OCI-LY1 (cell line): ENCODE measurements around the gene CHD5.

ENCODE experiments used
- H2AFZ ChIP-seq: fragments of 200-600 bp; sonication (generic), shearing (Covaris generic); 2 replicates; pipeline ENCODE4 v1.6.0; 2014; ENCODE audit warnings: antibody characterized with exemption, mild to moderate bottlenecking, low read length
- H3F3A ChIP-seq: fragments of 200-600 bp; sonication (generic), shearing (Covaris generic); 2 replicates; pipeline ENCODE4 v1.6.0; 2014; ENCODE audit warnings: mild to moderate bottlenecking, antibody characterized with exemption, low read length, moderate library complexity; ENCODE audit not compliant: insufficient read depth
- H3K27ac ChIP-seq: fragments of 200-600 bp; sonication (generic); 2 replicates; pipeline ENCODE4 v1.5.1; 2014; ENCODE audit warnings: low read length, mixed run types, mild to moderate bottlenecking, low read depth; ENCODE audit not compliant: poor library complexity, severe bottlenecking
- H3K27me3 ChIP-seq: fragments of 200-600 bp; sonication (generic); 2 replicates; pipeline ENCODE4 v1.6.0; 2014; ENCODE audit warnings: antibody characterized with exemption, mild to moderate bottlenecking, low read length, moderate library complexity; ENCODE audit not compliant: insufficient read depth
- H3K36me3 ChIP-seq: fragments of 200-600 bp; sonication (generic); 2 replicates; pipeline ENCODE4 v1.6.1; 2014; ENCODE audit warnings: mild to moderate bottlenecking, antibody characterized with exemption, low read length, moderate library complexity, mixed read lengths; ENCODE audit not compliant: insufficient read depth
- H3K4me1 ChIP-seq: fragments of 200-600 bp; sonication (generic); 2 replicates; pipeline ENCODE4 v1.5.1; 2014; ENCODE audit warnings: mild to moderate bottlenecking, low read length, moderate library complexity; ENCODE audit not compliant: insufficient read depth, severe bottlenecking
- H3K4me2 ChIP-seq: fragments of 200-600 bp; sonication (generic), shearing (Covaris generic); 2 replicates; pipeline ENCODE4 v1.6.1; 2014; ENCODE audit warnings: low read length
- H3K4me3 ChIP-seq: fragments of 200-600 bp; sonication (generic); 2 replicates; pipeline ENCODE4 v1.5.1; 2014; ENCODE audit warnings: low read length, low read depth, mild to moderate bottlenecking, mixed read lengths; ENCODE audit not compliant: poor library complexity, severe bottlenecking
- H3K79me2 ChIP-seq: fragments of 200-600 bp; shearing (Covaris generic); 2 replicates; pipeline ENCODE4 v1.6.1; 2016; ENCODE audit warnings: mixed run types, low read length, mixed read lengths; ENCODE audit not compliant: insufficient read depth
- H3K9ac ChIP-seq: fragments of 200-600 bp; sonication (generic), shearing (Covaris generic); 2 replicates; pipeline ENCODE4 v1.6.1; 2014; ENCODE audit warnings: mild to moderate bottlenecking, low read length, mixed read lengths
- H3K9me2 ChIP-seq: fragments of 200-600 bp; sonication (generic), shearing (Covaris generic); 2 replicates; pipeline ENCODE4 v1.6.1; 2014; ENCODE audit warnings: low read depth, mild to moderate bottlenecking, low read length, mixed read lengths
- H3K9me3 ChIP-seq: fragments of 200-600 bp; shearing (Covaris generic); 2 replicates; pipeline ENCODE4 v1.6.1; 2014; ENCODE audit warnings: low read length, mixed read lengths
- H4K20me1 ChIP-seq: fragments of 200-600 bp; sonication (generic), shearing (Covaris generic); 2 replicates; pipeline ENCODE4 v1.6.0; 2016; ENCODE audit warnings: mild to moderate bottlenecking, low read length; ENCODE audit not compliant: insufficient read depth
- EZH2 ChIP-seq: fragments of 200-600 bp; sonication (generic), shearing (Covaris generic); IDR thresholded peaks from 2 replicates; pipeline ENCODE4 v1.8.0; 2017; ENCODE audit warnings: borderline replicate concordance, mixed run types, mild to moderate bottlenecking, antibody characterized with exemption, low read length, moderate library complexity, mixed read lengths
- TF ChIP-seq, protein P1 (sequence below): fragments of 200-600 bp; sonication (generic), shearing (Covaris generic); IDR thresholded peaks from 2 replicates; pipeline ENCODE4 v1.5.1; 2017; ENCODE audit warnings: mild to moderate bottlenecking, antibody characterized with exemption, low read length, moderate library complexity, mixed read lengths

CHD5 gene

GRCh38 chr1:6140413-6140812, 39.7 kb downstream of the CHD5 start:
- Histone ChIP-seq H3K9me2 (no peaks in the 10 kb centered on the region), H2AFZ (no peak overlapping the region), H3K79me2 (no peaks in the 10 kb centered on the region), H3K27ac (no peak overlapping the region), H3K27me3 (peaks cover under 1% of the 10 kb centered on the region; the same call in 1 of the 2 replicates), H3K36me3 (no peaks in the 10 kb centered on the region), H3K4me2 (no peak overlapping the region), H3K4me3 (no peak overlapping the region), H3K9me3 (no peaks in the 10 kb centered on the region), H4K20me1 (no peaks in the 10 kb centered on the region), H3K4me1 (no peaks in the 10 kb centered on the region), H3F3A (no peaks in the 10 kb centered on the region), H3K9ac (no peak overlapping the region)
- TF ChIP-seq, protein P1, sequence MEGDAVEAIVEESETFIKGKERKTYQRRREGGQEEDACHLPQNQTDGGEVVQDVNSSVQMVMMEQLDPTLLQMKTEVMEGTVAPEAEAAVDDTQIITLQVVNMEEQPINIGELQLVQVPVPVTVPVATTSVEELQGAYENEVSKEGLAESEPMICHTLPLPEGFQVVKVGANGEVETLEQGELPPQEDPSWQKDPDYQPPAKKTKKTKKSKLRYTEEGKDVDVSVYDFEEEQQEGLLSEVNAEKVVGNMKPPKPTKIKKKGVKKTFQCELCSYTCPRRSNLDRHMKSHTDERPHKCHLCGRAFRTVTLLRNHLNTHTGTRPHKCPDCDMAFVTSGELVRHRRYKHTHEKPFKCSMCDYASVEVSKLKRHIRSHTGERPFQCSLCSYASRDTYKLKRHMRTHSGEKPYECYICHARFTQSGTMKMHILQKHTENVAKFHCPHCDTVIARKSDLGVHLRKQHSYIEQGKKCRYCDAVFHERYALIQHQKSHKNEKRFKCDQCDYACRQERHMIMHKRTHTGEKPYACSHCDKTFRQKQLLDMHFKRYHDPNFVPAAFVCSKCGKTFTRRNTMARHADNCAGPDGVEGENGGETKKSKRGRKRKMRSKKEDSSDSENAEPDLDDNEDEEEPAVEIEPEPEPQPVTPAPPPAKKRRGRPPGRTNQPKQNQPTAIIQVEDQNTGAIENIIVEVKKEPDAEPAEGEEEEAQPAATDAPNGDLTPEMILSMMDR, result no peak
- TF ChIP-seq EZH2, result no peak

- TF ChIP-seq, protein P1, result no peak
- TF ChIP-seq EZH2, result no peak
- Histone ChIP-seq H3K79me2 (no peaks in the 10 kb centered on the region), H3K27ac (no peak overlapping the region), H3K9me2 (no peaks in the 10 kb centered on the region), H3F3A (no peaks in the 10 kb centered on the region), H3K4me2 (no peak overlapping the region), H4K20me1 (no peaks in the 10 kb centered on the region), H3K4me3 (no peak overlapping the region), H3K4me1 (no peaks in the 10 kb centered on the region), H3K9me3 (no peaks in the 10 kb centered on the region), H3K27me3 (peaks cover 9% of the 10 kb centered on the region), H2AFZ (no peak overlapping the region), H3K36me3 (no peaks in the 10 kb centered on the region), H3K9ac (no peak overlapping the region)
Measured at GRCh38 chr1:6137758-6138157, 42.4 kb downstream of the CHD5 start.

- H3K4me3 ChIP-seq, result no peak overlapping the region
- H3K27ac ChIP-seq, result no peak overlapping the region
- TF ChIP-seq, protein P1, result no peak
- TF ChIP-seq EZH2, result no peak
Measured at GRCh38 chr1:6136516-6137220, 43.5 kb downstream of the CHD5 start.

More at GRCh38 chr1:6136516-6137220, 43.5 kb downstream of the CHD5 start:
- Histone ChIP-seq H3K9ac (no peak overlapping the region), H3K9me3 (peaks cover 7% of the 10 kb centered on the region; the same call in 1 of the 2 replicates), H3F3A (no peaks in the 10 kb centered on the region), H3K4me1 (no peaks in the 10 kb centered on the region), H4K20me1 (no peaks in the 10 kb centered on the region), H3K36me3 (no peaks in the 10 kb centered on the region; the same call in 1 of the 2 replicates), H2AFZ (no peak overlapping the region), H3K27me3 (peaks cover 20% of the 10 kb centered on the region), H3K79me2 (no peaks in the 10 kb centered on the region), H3K4me2 (no peak overlapping the region), H3K9me2 (no peaks in the 10 kb centered on the region)
